ENCODE results near the gene WDR83.
"Not testable (repeated sequence)": the region's sequence is repeated elsewhere in the genome, so short reads cannot be mapped to it uniquely, and the experiment has no call there.

DNA sequence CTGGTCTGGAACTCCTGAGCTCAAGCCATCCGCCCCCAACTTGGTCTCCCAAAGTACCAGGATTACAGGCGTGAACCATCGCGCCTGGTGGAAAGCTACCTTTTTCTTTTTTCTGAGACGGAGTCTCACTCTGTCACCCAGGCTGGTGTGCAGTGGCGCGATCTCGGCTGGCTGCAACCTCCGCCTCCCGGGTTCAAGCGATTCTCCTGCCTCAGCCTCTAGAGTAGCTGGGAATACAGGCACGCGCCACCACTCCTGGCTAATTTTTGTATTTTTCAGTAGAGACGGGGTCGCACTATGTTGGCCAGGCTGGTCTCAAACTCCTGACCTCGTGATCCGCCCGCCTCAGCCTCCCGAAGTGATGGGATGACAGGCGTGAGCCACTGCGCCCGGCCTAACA lies 30.8 kb downstream of the WDR83 start:
- not testable (repeated sequence) for TF ChIP-seq EZH2phosphoT487 (IDR thresholded peaks at IDR 0.05; ENCODE audit: insufficient read depth, low read depth); EZH2 (IDR thresholded peaks at IDR 0.05; ENCODE audit: insufficient read depth, poor library complexity, severe bottlenecking)
